Skeletal muscle tissue (tissue), 4 donors: Measurements from ENCODE around the gene RPA1. TPM values are rescaled to one million over a fixed set of nuclear protein-coding genes. Genes with fewer than 3 reads are reported as not detected.
"Not testable (repeated sequence)": the region's sequence is repeated elsewhere in the genome, so short reads cannot be mapped to it uniquely, and the experiment has no call there.

Source experiments
- H3K27ac ChIP-seq: one replicate; pipeline ENCODE4 v1.7.0; 2013; ENCODE audit warnings: mild to moderate bottlenecking, low read depth, low read length, inconsistent platforms
- H3K27me3 ChIP-seq, 3 donors: one replicate each; pipeline ENCODE4 v1.7.0; 2013; ENCODE audit warnings: low read length in 3 of 3; ENCODE audit not compliant: control insufficient read depth in 3 of 3, insufficient read depth in 3 of 3
- H3K36me3 ChIP-seq, 3 donors: one replicate each; pipeline ENCODE4 v1.7.0; 2013; ENCODE audit warnings: low read length in 3 of 3; ENCODE audit not compliant: control insufficient read depth in 3 of 3, insufficient read depth in 3 of 3
- H3K4me1 ChIP-seq, 3 donors: one replicate each; pipeline ENCODE4 v1.7.0; 2013; ENCODE audit warnings: low read length in 3 of 3, mild to moderate bottlenecking in 3 of 3; ENCODE audit not compliant: control insufficient read depth in 3 of 3, insufficient read depth in 3 of 3
- H3K4me3 ChIP-seq, 3 donors: one replicate each; pipeline ENCODE4 v1.7.0; 2013; ENCODE audit warnings: low read length in 3 of 3
- H3K9ac ChIP-seq, 3 donors: one replicate each; pipeline ENCODE4 v1.7.0; 2013; ENCODE audit warnings: low read length in 3 of 3, mild to moderate bottlenecking in 3 of 3, moderate library complexity in 2 of 3, low read depth in 1 of 3
- H3K9me3 ChIP-seq, 3 donors: one replicate each; pipeline ENCODE4 v1.7.0; 2013; ENCODE audit warnings: low read length in 3 of 3; ENCODE audit not compliant: control insufficient read depth in 3 of 3
- total RNA-seq: library from RNA; depleted of rRNA; stranded (reverse); fragments of >200 nt; gene quantifications from one replicate; pipeline ENCODE4 v1.2.3, GENCODE V29; 2014
- donor health status: Osteomylitis.

RPA1 gene
- total RNA-seq, 1 donor from 2014 or later, result 26.1 TPM

DNA sequence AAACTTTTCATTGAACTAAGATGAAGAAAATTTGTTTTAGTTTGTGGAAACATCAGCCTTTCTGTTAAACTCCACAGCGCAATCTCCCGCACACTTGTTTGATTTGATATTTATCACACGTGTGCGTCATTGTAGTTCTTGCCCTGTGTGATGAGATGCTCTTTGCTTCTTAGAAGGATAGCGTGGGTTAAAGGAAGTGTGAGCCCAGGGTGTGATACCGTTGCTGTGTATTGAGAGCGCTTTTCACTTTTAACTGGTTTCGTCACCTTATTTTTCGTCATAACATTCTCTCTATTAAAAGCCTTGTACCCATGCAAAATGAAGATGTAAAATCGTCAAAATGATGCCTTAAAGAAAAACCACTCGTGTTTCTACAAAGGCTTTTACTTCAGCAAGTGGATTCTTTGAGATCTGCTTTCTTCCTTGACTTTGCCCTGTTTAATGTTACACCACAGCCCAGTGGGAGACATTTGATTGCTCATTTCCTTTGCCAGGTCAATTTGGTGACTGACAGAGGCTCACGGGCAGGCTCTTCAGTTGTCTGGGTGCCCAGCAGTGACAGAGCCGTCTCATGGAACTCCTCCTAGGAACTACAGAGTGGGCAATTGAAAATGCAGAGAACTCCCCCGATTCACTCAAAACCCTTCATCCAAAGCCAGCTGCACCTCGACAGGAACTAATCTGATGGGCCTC is 61.1 kb downstream of the RPA1 start:
- Histone ChIP-seq H3K27me3 (no peaks in the 10 kb centered on the region), H3K4me1 (no peaks in the 10 kb centered on the region), H3K4me3 (no peak overlapping the region), H3K27ac (no peak overlapping the region), H3K9me3 (no peaks in the 10 kb centered on the region), H3K36me3 (peaks cover 31 to 56% (median 48%) of the 10 kb centered on the region in 3 donors), H3K9ac (no peak overlapping the region)

DNA sequence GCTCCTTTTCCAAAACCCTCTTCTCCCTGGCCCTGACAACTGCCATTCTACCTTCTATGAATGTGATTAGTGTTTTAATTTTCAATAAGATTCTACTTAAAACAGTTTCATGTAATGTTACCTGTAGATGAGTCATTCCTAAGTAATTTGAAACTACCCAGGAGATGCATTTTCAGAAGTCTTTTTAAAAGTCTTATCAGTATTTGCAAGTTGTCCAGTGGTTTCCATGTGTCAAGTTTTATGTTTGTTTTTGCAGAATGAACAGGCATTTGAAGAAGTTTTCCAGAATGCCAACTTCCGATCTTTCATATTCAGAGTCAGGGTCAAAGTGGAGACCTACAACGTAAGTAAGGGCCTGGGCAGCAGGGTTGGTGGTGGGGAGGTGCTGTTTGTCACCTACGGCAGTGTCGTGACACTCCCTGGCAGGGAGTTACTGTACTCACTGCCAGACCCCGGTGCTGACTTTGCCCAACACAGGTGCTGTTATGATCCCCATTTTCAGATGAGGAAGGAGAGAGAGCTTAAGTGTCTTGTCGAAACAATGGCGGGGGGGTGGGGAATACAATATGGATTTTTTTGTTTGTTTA is 65.0 kb downstream of the RPA1 start:
- Histone ChIP-seq H3K4me3 (no peak overlapping the region), H3K27me3 (no peaks in the 10 kb centered on the region), H3K4me1 (peaks cover 0 to 2% (median 0%) of the 10 kb centered on the region in 3 donors), H3K27ac (no peak overlapping the region), H3K36me3 (peaks cover 38 to 61% (median 58%) of the 10 kb centered on the region in 3 donors), H3K9ac (no peak overlapping the region), H3K9me3 (no peaks in the 10 kb centered on the region)

DNA sequence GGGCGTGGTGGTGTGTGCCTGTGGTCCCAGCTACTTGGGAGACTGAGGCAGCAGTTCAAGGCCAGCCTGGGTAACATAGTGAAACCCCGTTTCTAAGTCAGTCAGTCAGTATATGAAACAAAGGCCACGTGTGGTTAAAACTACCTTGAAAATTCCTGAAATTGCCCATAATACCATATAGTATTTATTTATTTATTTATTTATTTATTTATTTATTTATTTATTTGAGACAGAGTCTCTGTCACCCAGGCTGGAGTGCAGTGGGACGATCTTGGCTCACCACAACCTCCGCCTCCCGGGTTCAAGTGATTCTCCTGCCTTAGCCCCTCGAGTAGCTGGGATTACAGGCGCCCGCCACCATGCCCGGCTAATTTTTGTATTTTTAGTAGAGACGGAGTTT is 65.7 kb downstream of the RPA1 start:
- H3K36me3 ChIP-seq, result peaks cover 35 to 61% (median 54%) of the 10 kb centered on the region in 3 donors
- H3K27ac ChIP-seq, H3K9ac ChIP-seq, H3K4me1 ChIP-seq, H3K4me3 ChIP-seq, H3K9me3 ChIP-seq, H3K27me3 ChIP-seq: not testable (repeated sequence)

DNA sequence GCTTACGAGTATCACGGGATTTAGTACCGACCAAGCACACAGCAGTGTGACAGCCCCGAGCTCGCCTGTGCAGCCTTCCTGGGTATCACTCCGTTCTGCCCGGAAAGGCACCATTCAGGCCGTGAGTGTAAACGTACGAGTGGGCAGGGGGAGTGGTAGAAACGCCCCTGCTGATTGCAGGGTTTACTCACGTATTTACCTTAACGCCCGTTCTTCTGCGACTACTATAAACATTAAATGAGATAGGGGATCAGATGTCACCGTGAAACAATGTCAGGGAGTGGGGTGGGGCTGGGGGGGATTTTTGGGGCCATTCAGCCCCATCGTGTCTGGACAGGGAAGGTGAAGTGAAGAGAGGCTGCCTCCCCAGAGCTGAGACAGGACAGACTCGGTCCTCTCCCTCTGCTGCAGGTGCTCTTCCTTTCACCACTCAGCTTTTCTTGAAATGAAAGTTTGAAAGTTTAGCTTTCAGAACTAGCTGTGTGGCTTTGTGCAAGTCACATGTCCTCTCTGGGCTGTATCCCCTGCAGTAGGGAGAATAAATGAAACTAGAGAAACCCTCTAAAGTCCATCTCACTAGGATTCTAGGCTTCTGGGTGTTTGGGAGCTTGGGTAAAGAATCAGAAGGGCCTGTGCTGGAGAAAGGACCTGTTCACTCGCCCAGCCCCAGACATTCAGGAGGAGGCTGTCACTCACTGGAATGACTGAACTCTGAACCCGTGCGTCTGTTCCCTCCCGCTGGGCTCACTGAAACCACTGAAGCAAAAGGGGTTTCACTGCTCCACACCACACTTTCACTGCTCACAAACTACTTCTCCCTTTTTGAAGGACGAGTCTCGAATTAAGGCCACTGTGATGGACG is 66.7 kb downstream of the RPA1 start:
- H3K27ac ChIP-seq, result no peak overlapping the region
- H3K36me3 ChIP-seq, result peaks cover 31 to 52% (median 48%) of the 10 kb centered on the region in 3 donors

DNA sequence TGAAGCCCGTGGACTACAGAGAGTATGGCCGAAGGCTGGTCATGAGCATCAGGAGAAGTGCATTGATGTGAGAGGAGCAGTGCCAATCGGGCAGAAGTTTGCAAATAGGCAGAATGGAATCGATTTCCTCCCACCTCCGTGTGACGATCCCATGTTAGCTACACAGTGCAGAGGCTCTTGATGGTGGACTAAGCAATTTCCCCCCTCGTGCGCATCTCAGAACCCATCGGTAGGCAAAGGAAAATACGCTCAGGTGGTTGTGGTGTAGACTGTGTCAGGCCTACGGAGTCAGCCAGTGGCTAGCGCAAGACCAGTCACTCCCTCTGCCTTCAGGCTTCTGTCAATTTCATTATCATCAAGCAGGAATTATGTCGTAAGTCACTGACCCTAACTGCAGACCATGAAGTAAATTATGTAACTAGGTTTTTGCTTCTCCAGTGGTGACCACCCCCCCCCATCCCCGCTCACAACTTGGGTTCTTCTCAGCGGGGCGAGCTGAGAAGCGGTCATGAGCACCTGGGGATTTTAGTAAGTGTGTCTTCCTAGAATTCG is 67.4 kb downstream of the RPA1 start:
- H3K27me3 ChIP-seq, result no peaks in the 10 kb centered on the region
- no peak overlapping the region for H3K27ac ChIP-seq
- H3K9me3 ChIP-seq, result no peaks in the 10 kb centered on the region
- no peak overlapping the region for H3K4me3 ChIP-seq
- no peak overlapping the region for H3K9ac ChIP-seq
- peaks cover 0 to 2% (median 0%) of the 10 kb centered on the region in 3 donors for H3K4me1 ChIP-seq
- H3K36me3 ChIP-seq, result peaks cover 31 to 50% (median 48%) of the 10 kb centered on the region in 3 donors

More for the DNA sequence above, 66.7 kb downstream of the RPA1 start:
- H3K27me3 ChIP-seq, result no peaks in the 10 kb centered on the region
- peaks cover 0 to 2% (median 0%) of the 10 kb centered on the region in 3 donors for H3K4me1 ChIP-seq
- H3K4me3 ChIP-seq, result no peak overlapping the region
- H3K9me3 ChIP-seq, result no peaks in the 10 kb centered on the region
- no peak overlapping the region for H3K9ac ChIP-seq

DNA sequence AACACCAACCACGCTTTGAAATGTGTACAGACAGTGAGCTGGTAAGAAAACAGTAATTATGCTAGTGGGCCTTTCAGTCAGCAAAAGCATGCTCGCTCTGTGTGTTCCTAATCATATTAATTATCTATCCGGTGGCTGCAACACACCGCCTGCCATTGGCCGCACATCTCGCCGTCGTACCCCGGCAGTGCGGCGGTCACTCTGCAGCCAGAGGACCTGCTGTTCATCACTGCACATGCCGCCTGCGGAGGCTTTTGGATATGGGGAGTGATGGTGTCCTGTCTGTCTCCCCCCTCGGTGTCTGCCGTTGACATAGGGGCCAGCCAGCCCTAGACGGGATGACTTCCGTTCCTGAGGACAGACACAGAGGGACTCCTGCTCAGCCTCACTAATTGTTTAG is 68.5 kb downstream of the RPA1 start:
- Histone ChIP-seq H3K27ac (no peak overlapping the region), H3K9me3 (no peaks in the 10 kb centered on the region), H3K4me3 (no peak overlapping the region), H3K9ac (no peak overlapping the region), H3K4me1 (peaks cover 0 to 2% (median 0%) of the 10 kb centered on the region in 3 donors), H3K27me3 (no peaks in the 10 kb centered on the region), H3K36me3 (peaks cover 31 to 43% (median 41%) of the 10 kb centered on the region in 3 donors)

DNA sequence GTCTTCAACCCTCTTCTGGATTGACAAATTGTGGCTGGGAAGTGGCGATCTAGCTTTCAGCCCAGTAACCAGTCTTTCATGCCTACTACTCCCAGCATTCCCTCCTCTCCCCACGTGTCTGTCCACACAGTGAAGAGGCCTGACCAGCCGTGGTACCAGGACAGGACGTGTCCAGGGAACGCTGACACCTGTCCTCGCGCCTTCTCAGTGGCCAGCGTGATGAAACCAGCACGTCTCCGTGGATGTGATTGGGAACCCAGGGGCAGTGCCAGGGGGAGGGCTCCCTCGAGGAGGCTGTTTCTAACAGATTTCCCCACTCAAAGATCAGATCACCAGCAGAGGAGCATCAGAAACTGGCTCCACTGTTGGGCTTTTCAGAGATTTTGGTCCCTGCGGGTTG is 69.1 kb downstream of the RPA1 start:
- Histone ChIP-seq H3K27ac (no peak overlapping the region), H3K4me1 (peaks cover 0 to 2% (median 1%) of the 10 kb centered on the region in 3 donors), H3K9ac (no peak overlapping the region), H3K4me3 (no peak overlapping the region), H3K27me3 (no peaks in the 10 kb centered on the region), H3K36me3 (peaks cover 29 to 39% (median 39%) of the 10 kb centered on the region in 3 donors), H3K9me3 (no peaks in the 10 kb centered on the region)

DNA sequence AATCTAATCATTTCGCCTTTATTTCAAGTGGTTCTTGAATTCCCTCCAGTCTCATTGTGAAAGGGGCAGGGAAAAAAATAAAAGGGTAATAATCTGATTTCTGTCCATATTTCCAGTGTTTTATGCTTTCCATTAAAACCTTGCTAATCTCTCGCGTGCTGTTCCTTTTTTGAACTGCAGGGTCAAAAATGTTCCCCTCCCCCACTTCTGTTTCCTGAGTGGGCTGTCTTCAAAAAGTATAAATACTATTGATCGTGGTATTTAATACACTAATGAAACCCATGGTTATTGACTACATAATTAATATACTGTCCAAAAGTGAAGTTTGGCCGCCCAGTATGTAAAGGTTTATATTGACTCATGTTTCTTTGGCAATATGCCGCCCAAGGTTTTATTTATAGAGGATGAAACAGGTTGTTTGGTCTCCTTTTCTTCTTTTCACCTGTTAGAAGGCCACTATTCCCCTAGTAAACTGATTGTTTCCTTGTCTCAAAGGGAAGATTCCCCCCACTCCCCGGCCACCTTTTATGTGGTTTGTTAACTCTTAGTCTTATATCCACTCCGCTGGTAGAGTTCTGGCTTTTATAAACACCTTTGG is 69.7 kb downstream of the RPA1 start:
- Histone ChIP-seq H3K27ac (no peak overlapping the region), H3K36me3 (peaks cover 29 to 38% (median 36%) of the 10 kb centered on the region in 3 donors), H3K9me3 (no peaks in the 10 kb centered on the region), H3K27me3 (no peaks in the 10 kb centered on the region), H3K4me1 (peaks cover 2 to 7% (median 6%) of the 10 kb centered on the region in 3 donors), H3K9ac (no peak overlapping the region), H3K4me3 (no peak overlapping the region)

DNA sequence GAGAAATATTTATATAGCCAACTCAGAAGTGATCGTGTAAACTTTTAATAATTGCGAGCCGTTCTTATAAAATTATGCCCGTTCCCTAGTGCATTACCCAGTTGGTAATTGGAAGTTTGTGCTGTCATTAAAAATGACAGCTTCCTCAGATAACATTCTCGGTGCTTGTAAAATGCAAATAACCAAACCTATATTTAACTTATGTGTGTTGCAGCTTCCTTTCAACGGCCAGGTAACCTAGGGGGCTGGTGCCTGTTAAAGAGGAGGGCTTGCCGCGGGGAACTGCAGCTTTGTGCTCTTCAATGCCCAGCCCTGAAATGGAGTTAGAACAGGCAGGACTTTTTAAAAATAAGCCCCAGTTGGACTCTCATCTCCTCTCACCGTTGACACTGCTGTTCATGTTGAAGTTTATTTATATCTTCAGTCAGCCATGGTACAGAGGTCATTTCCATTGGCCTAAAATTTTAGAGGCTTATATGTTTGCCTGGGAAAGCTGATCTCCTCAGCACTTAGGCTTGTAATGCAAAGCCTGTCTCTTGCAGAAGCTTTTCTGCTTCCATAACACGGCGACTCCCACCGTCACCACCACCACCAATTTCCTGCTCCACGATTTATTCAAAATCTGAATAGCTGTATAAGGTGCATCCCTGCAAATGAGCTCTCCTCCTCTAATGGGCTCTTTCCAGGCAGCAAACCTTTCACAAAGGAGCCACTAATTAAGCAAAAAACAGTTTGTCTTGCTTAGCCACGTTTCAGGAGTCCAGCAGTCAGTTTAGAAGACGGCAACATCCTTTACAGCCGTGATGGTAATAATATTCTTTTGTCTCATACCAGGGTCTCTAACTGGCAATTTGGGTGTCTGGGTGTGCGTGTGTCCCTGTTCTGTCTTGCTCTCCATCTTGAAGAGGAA is 74.7 kb downstream of the RPA1 start:
- Histone ChIP-seq H3K4me1 (peaks cover 30 to 44% (median 39%) of the 10 kb centered on the region in 3 donors), H3K36me3 (no peaks in the 10 kb centered on the region), H3K9me3 (no peaks in the 10 kb centered on the region), H3K4me3 (peak overlapping the region in 2 of 3 donors; percentile 15 to 29), H3K27me3 (peaks cover 7 to 24% (median 16%) of the 10 kb centered on the region in 3 donors), H3K9ac (peak overlapping the region in 2 of 3 donors; percentile 12 to 63), H3K27ac (peak overlapping the region; percentile 36)
